Ovary (tissue), 3 donors: ENCODE measurements around the gene ADORA1.

ENCODE experiments used
- CTCF ChIP-seq, 3 donors: fragments of 450-650 bp in 2 of 3; fragments of 200-600 bp in 1 of 3; IDR thresholded peaks; one replicate each; pipeline versions ENCODE4 v1.5.1 to v1.8.0; 2016 to 2022; ENCODE audit warnings: antibody characterized with exemption in 3 of 3, mild to moderate bottlenecking in 1 of 3
- EP300 ChIP-seq: sonication (generic); formaldehyde crosslinking; IDR thresholded peaks from one replicate; pipeline ENCODE4 v1.6.1; 2017; ENCODE audit warnings: antibody characterized with exemption
- POLR2A ChIP-seq: fragments of 450-650 bp; IDR thresholded peaks from one replicate; pipeline ENCODE4 v1.6.1; 2017; ENCODE audit warnings: antibody characterized with exemption, mild to moderate bottlenecking, moderate library complexity
- donor health status: DM: no; HTN: no; CAD: no.

DNA sequence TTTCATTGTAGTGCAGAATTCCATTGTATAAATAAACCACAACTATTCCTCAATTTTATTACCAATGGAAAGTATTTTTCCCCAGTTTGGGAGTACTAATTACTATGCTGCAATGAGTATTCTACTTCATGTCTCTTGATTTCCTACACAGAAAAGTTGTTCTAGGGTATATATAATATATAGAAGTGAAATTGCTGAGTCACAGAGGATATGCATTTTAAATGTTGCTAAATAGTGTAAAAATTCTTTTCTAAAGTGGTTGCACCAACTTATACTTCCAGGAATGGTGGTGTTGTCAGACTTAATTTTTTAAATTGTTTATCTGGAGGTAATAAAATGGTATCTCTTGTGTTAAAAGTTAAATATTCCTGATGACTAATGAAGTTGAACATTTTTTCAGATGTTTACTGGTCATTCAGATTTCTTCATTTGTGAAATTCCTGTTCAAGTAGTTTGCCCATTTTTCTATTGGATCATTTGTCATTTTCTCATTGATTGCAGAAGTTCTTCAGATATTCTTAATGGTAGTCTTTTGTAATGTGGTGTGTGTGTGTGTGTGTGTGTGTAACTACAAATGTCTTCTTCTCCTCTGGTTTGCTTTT lies 22.6 kb upstream of the ADORA1 start:
- TF ChIP-seq CTCF (IDR thresholded peaks at IDR 0.05): no peak
- no peak for TF ChIP-seq POLR2A
- no peak for TF ChIP-seq EP300
